Common myeloid progenitor, CD34-positive (primary cell): ENCODE measurements around the gene GLI3.

Source experiments
- CTCF ChIA-PET: fragments of 350-600 bp; sonication (Branson Sonifier 250); formaldehyde crosslinking; loops from one replicate; lab custom pipeline; 2021; ENCODE audit warnings: antibody characterized with exemption; lab: Charles Lee
- POLR2A ChIA-PET: fragments of 350-600 bp; sonication (Branson Sonifier 250); formaldehyde crosslinking; loops from one replicate; lab custom pipeline; 2021; ENCODE audit warnings: antibody characterized with exemption; lab: Charles Lee
- DNase-seq, 3 donors: peaks; one replicate each; pipeline versions ENCODE4 v3.0.0 to v3.0.0-alpha.2; 2013
- H3K27ac ChIP-seq, 2 experiments: 1 replicate in 1 of 2; 2 replicates in 1 of 2; pipeline ENCODE4 v1.7.0; 2013; ENCODE audit warnings: inconsistent platforms in 2 of 2, low read length in 2 of 2, mild to moderate bottlenecking in 2 of 2, low read depth in 1 of 2, moderate library complexity in 1 of 2; ENCODE audit not compliant: severe bottlenecking in 2 of 2, insufficient read depth in 1 of 2, poor library complexity in 1 of 2
- H3K27me3 ChIP-seq, 5 experiments: replicated peaks in 2 of 5; 1 replicate in 3 of 5; 2 replicates in 2 of 5; pipeline versions ENCODE4 v1.6.1 to v1.7.0; 2013; ENCODE audit warnings: low read length in 4 of 5, mild to moderate bottlenecking in 2 of 5, moderate library complexity in 2 of 5, inconsistent platforms in 1 of 5; ENCODE audit not compliant: insufficient read depth in 5 of 5, control insufficient read depth in 4 of 5
- H3K36me3 ChIP-seq, 4 experiments: 1 replicate in 2 of 4; 2 replicates in 2 of 4; pipeline versions ENCODE4 v1.6.1 to v1.7.0; 2013; ENCODE audit warnings: low read length in 3 of 4, control low read depth in 1 of 4, mild to moderate bottlenecking in 1 of 4; ENCODE audit not compliant: control insufficient read depth in 4 of 4, insufficient read depth in 4 of 4
- H3K4me1 ChIP-seq, 4 experiments: 1 replicate in 3 of 4; 2 replicates in 1 of 4; pipeline versions ENCODE4 v1.6.1 to v1.7.1; 2013; ENCODE audit warnings: low read length in 3 of 4, mild to moderate bottlenecking in 3 of 4, control low read depth in 1 of 4, inconsistent platforms in 1 of 4, moderate library complexity in 1 of 4; ENCODE audit not compliant: control insufficient read depth in 4 of 4, insufficient read depth in 4 of 4; ENCODE audit errors: control extremely low read depth in 1 of 4
- H3K4me3 ChIP-seq, 7 experiments: 1 replicate in 4 of 7; 2 replicates in 3 of 7; pipeline versions ENCODE4 v1.5.1 to v1.7.0; 2013; ENCODE audit warnings: mild to moderate bottlenecking in 7 of 7, low read length in 6 of 7, moderate library complexity in 6 of 7, inconsistent platforms in 2 of 7, low read depth in 2 of 7, control low read depth in 1 of 7; ENCODE audit not compliant: insufficient read depth in 4 of 7, control insufficient read depth in 1 of 7; ENCODE audit errors: extremely low read depth in 1 of 7
- H3K9me3 ChIP-seq, 5 experiments: 1 replicate in 4 of 5; 2 replicates in 1 of 5; pipeline versions ENCODE4 v1.6.1 to v1.7.1; 2013; ENCODE audit warnings: low read length in 4 of 5, mild to moderate bottlenecking in 2 of 5, inconsistent platforms in 1 of 5, low read depth in 1 of 5, moderate library complexity in 1 of 5; ENCODE audit not compliant: control insufficient read depth in 4 of 5, insufficient read depth in 2 of 5; ENCODE audit errors: control extremely low read depth in 1 of 5
- WGBS: methylation state at CpG from one replicate; pipeline ENCODE4 v1.1.5; 2013; ENCODE audit not compliant: insufficient coverage; 5-methylcytosine and 5-hydroxymethylcytosine counted together

GLI3 gene

GRCh38 chr7:41981046-41982040, 255.7 kb downstream of the GLI3 start:
- DNase-seq, result no peak
- no peaks in the 10 kb centered on the region for H3K9me3 ChIP-seq
- H3K4me1 ChIP-seq, result no peaks in the 10 kb centered on the region
- H3K4me3 ChIP-seq, result no peak overlapping the region
- no peak overlapping the region for H3K27ac ChIP-seq
- H3K27me3 ChIP-seq, result peaks cover 0 to 2% (median 0%) of the 10 kb centered on the region in 5 experiments
- CTCF ChIA-PET, result interaction anchor here (0.8 to 12.6 kb wide), 6 partner anchors 9 to 848 kb away, joined by 4 to 164 read pairs (median 14); no protein-coding TSS in a partner anchor
- no peaks in the 10 kb centered on the region for H3K36me3 ChIP-seq
- 95% methylated on average over 11 of the region's 12 CpGs for WGBS
- POLR2A ChIA-PET, result interaction anchor here (1.5 kb wide), 1 partner anchor 16 kb away, joined by 4 read pairs; no protein-coding TSS in a partner anchor

DNA sequence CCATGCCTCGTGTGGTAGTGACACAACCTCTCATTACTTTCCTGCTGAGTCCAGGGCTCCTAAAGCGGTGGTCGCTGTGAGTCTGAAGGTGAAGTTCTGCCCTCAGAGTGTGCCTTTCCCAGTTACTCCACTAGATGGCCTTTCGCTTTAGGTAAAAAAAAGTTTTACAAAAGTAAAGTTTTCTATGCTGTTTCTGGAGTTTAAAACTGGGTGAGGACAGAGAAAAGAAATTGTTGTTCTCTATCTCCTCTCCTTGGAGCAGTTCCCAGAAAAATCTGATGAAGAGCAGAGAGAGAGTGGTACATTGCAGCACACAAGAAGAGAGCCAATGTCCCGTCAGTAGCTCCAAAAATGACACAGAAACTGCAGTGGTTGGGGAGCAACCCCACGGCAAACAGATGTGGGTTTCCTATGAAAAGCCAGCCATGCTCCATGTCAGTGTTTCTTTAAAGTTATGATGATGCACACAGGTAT, 257.1 kb downstream of the GLI3 start:
- ChIA-PET CTCF (interaction anchor here (0.6 to 12.6 kb wide), 20 partner anchors 10 to 953 kb away, joined by 3 to 164 read pairs (median 4); no protein-coding TSS in a partner anchor), POLR2A (no interaction called here)
- Histone ChIP-seq H3K36me3 (no peaks in the 10 kb centered on the region), H3K27me3 (peaks cover 0 to 4% (median 0%) of the 10 kb centered on the region in 5 experiments), H3K4me1 (no peaks in the 10 kb centered on the region), H3K4me3 (no peak overlapping the region), H3K27ac (no peak overlapping the region), H3K9me3 (no peaks in the 10 kb centered on the region)
- WGBS, result 31% methylated on average over 6 of the region's 6 CpGs
- DNase-seq, result peak; percentile 50 to 72 (median 70)

DNA sequence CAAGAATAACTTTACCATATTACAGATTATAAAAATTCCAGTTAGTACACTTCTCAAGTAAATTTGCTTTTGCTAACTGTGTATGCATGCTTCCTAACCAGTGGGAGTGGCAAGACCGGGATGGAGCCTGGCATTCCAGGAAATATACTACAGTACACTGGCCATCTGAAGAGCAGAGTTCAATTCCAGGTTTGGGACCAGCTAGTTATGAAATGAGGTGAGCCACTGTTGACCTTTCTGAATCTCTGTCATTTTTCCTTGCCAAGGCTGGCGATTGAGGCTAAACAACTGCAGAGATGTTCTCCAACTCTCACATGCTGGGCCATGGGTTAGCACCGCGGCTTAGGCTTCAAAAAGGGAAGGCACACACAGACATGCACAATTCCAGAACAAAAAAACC, 258.2 kb downstream of the GLI3 start:
- Histone ChIP-seq H3K27me3 (peaks cover 0 to 4% (median 0%) of the 10 kb centered on the region in 5 experiments), H3K36me3 (no peaks in the 10 kb centered on the region), H3K4me1 (no peaks in the 10 kb centered on the region), H3K27ac (no peak overlapping the region), H3K9me3 (no peaks in the 10 kb centered on the region), H3K4me3 (no peak overlapping the region)
- DNase-seq, result no peak
- 95% methylated on average over 2 of the region's 4 CpGs for WGBS
- ChIA-PET CTCF (interaction anchor here (0.9 to 12.6 kb wide), 15 partner anchors 14 to 954 kb away, joined by 3 to 164 read pairs (median 5); no protein-coding TSS in a partner anchor), POLR2A (no interaction called here)

DNA sequence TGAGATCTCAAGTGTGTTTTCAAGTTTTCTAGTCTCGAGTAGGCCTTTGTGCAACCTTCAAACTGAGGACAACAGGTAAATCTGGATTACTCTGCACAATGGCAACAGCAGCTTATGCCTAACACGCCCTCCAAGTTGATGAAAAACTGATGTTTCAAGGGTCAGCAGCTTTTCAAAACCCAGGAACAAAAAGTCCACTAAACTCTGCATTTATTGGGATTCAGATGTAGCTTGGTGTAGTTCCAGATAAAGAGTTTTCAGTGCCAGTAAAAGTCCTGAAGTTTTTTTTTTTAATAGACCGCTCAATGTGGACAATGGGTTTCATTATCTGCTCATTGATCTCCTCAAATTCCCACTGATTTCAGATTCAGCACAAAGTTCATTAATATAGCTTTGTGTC, 259.3 kb downstream of the GLI3 start:
- WGBS, result 94% methylated on average over 2 of the region's 3 CpGs
- H3K9me3 ChIP-seq, result no peaks in the 10 kb centered on the region
- H3K27ac ChIP-seq, result no peak overlapping the region
- no peak overlapping the region for H3K4me3 ChIP-seq
- peaks cover 0 to 4% (median 0%) of the 10 kb centered on the region in 5 experiments for H3K27me3 ChIP-seq
- no peaks in the 10 kb centered on the region for H3K4me1 ChIP-seq
- H3K36me3 ChIP-seq, result no peaks in the 10 kb centered on the region
- CTCF ChIA-PET, result interaction anchor here (0.7 to 12.6 kb wide), 17 partner anchors 9 to 866 kb away, joined by 3 to 164 read pairs (median 5); no protein-coding TSS in a partner anchor
- POLR2A ChIA-PET, result no interaction called here
- DNase-seq, result no peak

GRCh38 chr7:41977151-41977651, 259.8 kb downstream of the GLI3 start:
- no peak overlapping the region for H3K4me3 ChIP-seq
- DNase-seq, result peak; percentile 33 to 63 (median 58)
- ChIA-PET POLR2A (no interaction called here), CTCF (interaction anchor here (0.7 to 12.6 kb wide), 19 partner anchors 9 to 868 kb away, joined by 3 to 164 read pairs (median 5); no protein-coding TSS in a partner anchor)
- H3K9me3 ChIP-seq, result no peaks in the 10 kb centered on the region
- H3K36me3 ChIP-seq, result no peaks in the 10 kb centered on the region
- H3K27me3 ChIP-seq, result peaks cover 0 to 4% (median 0%) of the 10 kb centered on the region in 5 experiments
- H3K4me1 ChIP-seq, result no peaks in the 10 kb centered on the region
- no peak overlapping the region for H3K27ac ChIP-seq
- WGBS, result 74% methylated on average over 8 of the region's 9 CpGs

GRCh38 chr7:41976411-41976810, 260.6 kb downstream of the GLI3 start:
- WGBS, result 100% methylated on average over 2 of the region's 2 CpGs
- CTCF ChIA-PET, result interaction anchor here (0.9 to 12.6 kb wide), 9 partner anchors 11 to 869 kb away, joined by 3 to 164 read pairs (median 9); no protein-coding TSS in a partner anchor

More at GRCh38 chr7:41976411-41976810, 260.6 kb downstream of the GLI3 start:
- Histone ChIP-seq H3K36me3 (no peaks in the 10 kb centered on the region), H3K4me1 (no peaks in the 10 kb centered on the region), H3K27me3 (peaks cover 0 to 4% (median 0%) of the 10 kb centered on the region in 5 experiments), H3K27ac (no peak overlapping the region), H3K9me3 (no peaks in the 10 kb centered on the region), H3K4me3 (no peak overlapping the region)
- no peak for DNase-seq
- POLR2A ChIA-PET, result no interaction called here
